ENCODE data around the gene EDEM3. TPM values are rescaled to one million over a fixed set of nuclear protein-coding genes. Genes with fewer than 3 reads are reported as not detected.
"Not testable (repeated sequence)": the region's sequence is repeated elsewhere in the genome, so short reads cannot be mapped to it uniquely, and the experiment has no call there.

Gene EDEM3
- total RNA-seq, 1 donor from 2014 or later: 29.9 TPM

- no peak for TF ChIP-seq CTCF (conservative IDR thresholded peaks at IDR 0.05)
- no peaks in the 10 kb centered on the region for H3K27me3 Mint-ChIP-seq
- H3K27ac Mint-ChIP-seq: no peak overlapping the region
- DNase-seq (ENCODE audit: extremely low spot score, unreplicated experiment): no peak
- no peaks in the 10 kb centered on the region for H3K36me3 Mint-ChIP-seq
- H3K4me1 Mint-ChIP-seq (ENCODE audit: unreplicated experiment): peaks cover 12% of the 10 kb centered on the region
- H3K4me3 Mint-ChIP-seq: no peak overlapping the region
- H3K9me3 Mint-ChIP-seq: peaks cover 5% of the 10 kb centered on the region
These were observed 71.7 kb downstream of the EDEM3 start for GRCh38 chr1:184682956-184683355.

- H3K4me1 Mint-ChIP-seq (ENCODE audit: unreplicated experiment); DNase-seq (ENCODE audit: extremely low spot score, unreplicated experiment); H3K4me3 Mint-ChIP-seq; H3K27ac Mint-ChIP-seq; H3K27me3 Mint-ChIP-seq; H3K9me3 Mint-ChIP-seq; H3K36me3 Mint-ChIP-seq: not testable (repeated sequence)
These were observed 73.9 kb downstream of the EDEM3 start for GRCh38 chr1:184680611-184681225.

GRCh38 chr1:184679472-184679871, 75.2 kb downstream of the EDEM3 start:
- H3K9me3 Mint-ChIP-seq; DNase-seq (ENCODE audit: extremely low spot score, unreplicated experiment); H3K27me3 Mint-ChIP-seq; H3K36me3 Mint-ChIP-seq; H3K27ac Mint-ChIP-seq; H3K4me1 Mint-ChIP-seq (ENCODE audit: unreplicated experiment); H3K4me3 Mint-ChIP-seq: not testable (repeated sequence)

- H3K27ac Mint-ChIP-seq: no peak overlapping the region
- no peak for TF ChIP-seq CTCF (conservative IDR thresholded peaks at IDR 0.05)
- no peaks in the 10 kb centered on the region for H3K27me3 Mint-ChIP-seq
- no peak for DNase-seq (ENCODE audit: extremely low spot score, unreplicated experiment)
- no peaks in the 10 kb centered on the region for H3K36me3 Mint-ChIP-seq
- H3K9me3 Mint-ChIP-seq: peaks cover 5% of the 10 kb centered on the region
- no peaks in the 10 kb centered on the region for H3K4me1 Mint-ChIP-seq (ENCODE audit: unreplicated experiment)
- H3K4me3 Mint-ChIP-seq: no peak overlapping the region
These were observed 77.3 kb downstream of the EDEM3 start for GRCh38 chr1:184677344-184677743.

GRCh38 chr1:184673305-184673704, 81.4 kb downstream of the EDEM3 start:
- peaks cover 6% of the 10 kb centered on the region for H3K27me3 Mint-ChIP-seq
- no peaks in the 10 kb centered on the region for H3K36me3 Mint-ChIP-seq
- no peaks in the 10 kb centered on the region for H3K9me3 Mint-ChIP-seq
- H3K27ac Mint-ChIP-seq: no peak overlapping the region
- TF ChIP-seq CTCF (conservative IDR thresholded peaks at IDR 0.05): no peak
- DNase-seq (ENCODE audit: extremely low spot score, unreplicated experiment): no peak
- peaks cover 5% of the 10 kb centered on the region for H3K4me1 Mint-ChIP-seq (ENCODE audit: unreplicated experiment)
- no peak overlapping the region for H3K4me3 Mint-ChIP-seq

GRCh38 chr1:184672013-184672726, 82.5 kb downstream of the EDEM3 start:
- no peak for DNase-seq (ENCODE audit: extremely low spot score, unreplicated experiment)
- Mint-ChIP-seq H3K27ac (no peak overlapping the region), H3K27me3 (peaks cover 6% of the 10 kb centered on the region), H3K4me3 (no peak overlapping the region), H3K4me1 (ENCODE audit: unreplicated experiment) (peaks cover 5% of the 10 kb centered on the region), H3K9me3 (no peaks in the 10 kb centered on the region), H3K36me3 (no peaks in the 10 kb centered on the region)
- TF ChIP-seq CTCF (conservative IDR thresholded peaks at IDR 0.05): no peak
